Thyroid gland (tissue), 4 donors: ENCODE measurements around the gene EFCAB13. TPM values are rescaled to one million over a fixed set of nuclear protein-coding genes. Genes with fewer than 3 reads are reported as not detected.
A peak's percentile ranks its signal among the peaks of the same experiment; 100 is the strongest.

ENCODE experiments used
- DNase-seq, 2 donors: peaks; one replicate each; pipeline ENCODE4 v3.0.0-alpha.2; 2019
- H3K27ac ChIP-seq, 3 donors: fragments of 200-600 bp; sonication (generic); 1 replicate in 2 of 3; 2 replicates in 1 of 3; pipeline ENCODE4 v1.5.1; 2016 to 2019; ENCODE audit warnings: mild to moderate bottlenecking in 1 of 3, moderate library complexity in 1 of 3
- H3K27me3 ChIP-seq: fragments of 200-600 bp; sonication (generic); one replicate; pipeline ENCODE4 v1.5.1; 2019
- H3K36me3 ChIP-seq, 2 donors: fragments of 200-600 bp; sonication (generic); one replicate each; pipeline ENCODE4 v1.5.1; 2016 to 2019
- H3K4me1 ChIP-seq, 2 donors: fragments of 200-600 bp; sonication (generic); one replicate each; pipeline ENCODE4 v1.5.1; 2017 to 2019
- H3K4me3 ChIP-seq, 3 donors: fragments of 200-600 bp; sonication (generic); replicated peaks in 1 of 3; 1 replicate in 2 of 3; 2 replicates in 1 of 3; pipeline ENCODE4 v1.5.1; 2016; ENCODE audit warnings: mild to moderate bottlenecking in 1 of 3
- H3K9me3 ChIP-seq: fragments of 200-600 bp; sonication (generic); one replicate; pipeline ENCODE4 v1.5.1; 2017
- POLR2A ChIP-seq, 2 donors: fragments of 450-650 bp; IDR thresholded peaks; one replicate each; pipeline ENCODE4 v1.6.1; 2017; ENCODE audit warnings: antibody characterized with exemption in 2 of 2, mild to moderate bottlenecking in 2 of 2, moderate library complexity in 1 of 2
- WGBS, 2 donors: methylation state at CpG; one replicate each; pipeline ENCODE4 v1.1.5; 2017; 5-methylcytosine and 5-hydroxymethylcytosine counted together
- intact Hi-C: fragments of 100-400 bp; cut with DNase I; formaldehyde crosslinking; loops from one replicate; pipeline ENCODE4 v1.15.1; 2023
- total RNA-seq, 4 donors: library from RNA; depleted of rRNA; stranded (reverse); fragments of >200 nt; gene quantifications; one replicate each; pipeline ENCODE4 v1.2.3, GENCODE V29; 2016
- TF ChIP-seq, protein P1 (sequence below), 6 experiments: fragments of 200-600 bp in 3 of 6; fragments of 450-650 bp in 3 of 6; sonication (generic) in 3 of 6; IDR thresholded peaks; one replicate each; pipeline ENCODE4 v1.5.1; 2016 to 2019; ENCODE audit warnings: antibody characterized with exemption in 6 of 6, mild to moderate bottlenecking in 2 of 6, inconsistent platforms in 1 of 6, moderate library complexity in 1 of 6

Gene EFCAB13
- total RNA-seq, 4 donors from 2014 or later, result 26.5 to 94.1 (median 48.1) TPM

DNA sequence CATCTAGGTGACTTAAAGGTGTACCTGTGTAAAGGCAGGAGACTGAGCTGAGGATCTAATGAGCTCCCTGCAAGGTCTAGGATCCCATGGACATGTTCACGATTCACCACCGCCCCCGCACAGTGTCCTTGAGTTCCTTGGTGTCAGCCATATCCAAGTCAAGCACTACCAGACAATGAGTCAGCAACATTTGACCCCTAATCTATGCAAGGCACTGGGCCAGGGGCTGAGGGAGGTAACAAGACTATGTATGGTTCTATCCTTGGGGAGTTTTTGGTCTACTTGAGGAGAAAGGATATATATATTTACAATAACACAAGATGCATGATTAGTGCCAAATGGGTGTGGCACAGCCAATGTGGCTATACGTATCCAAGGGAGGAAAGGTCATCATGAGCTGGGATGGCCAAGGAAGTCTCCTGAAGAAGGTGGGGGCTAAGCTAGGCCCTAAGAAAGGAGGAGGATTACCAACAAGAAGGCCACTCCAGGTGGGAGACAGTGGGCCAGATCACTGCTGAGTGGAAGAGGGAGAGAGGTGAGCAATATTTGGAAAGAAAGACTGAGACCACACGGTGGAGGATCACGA, 35.1 kb upstream of the EFCAB13 start:
- intact Hi-C loops, result no loop called here
- TF ChIP-seq POLR2A (IDR thresholded peaks at IDR 0.05), result no peak
- TF ChIP-seq, protein P1, sequence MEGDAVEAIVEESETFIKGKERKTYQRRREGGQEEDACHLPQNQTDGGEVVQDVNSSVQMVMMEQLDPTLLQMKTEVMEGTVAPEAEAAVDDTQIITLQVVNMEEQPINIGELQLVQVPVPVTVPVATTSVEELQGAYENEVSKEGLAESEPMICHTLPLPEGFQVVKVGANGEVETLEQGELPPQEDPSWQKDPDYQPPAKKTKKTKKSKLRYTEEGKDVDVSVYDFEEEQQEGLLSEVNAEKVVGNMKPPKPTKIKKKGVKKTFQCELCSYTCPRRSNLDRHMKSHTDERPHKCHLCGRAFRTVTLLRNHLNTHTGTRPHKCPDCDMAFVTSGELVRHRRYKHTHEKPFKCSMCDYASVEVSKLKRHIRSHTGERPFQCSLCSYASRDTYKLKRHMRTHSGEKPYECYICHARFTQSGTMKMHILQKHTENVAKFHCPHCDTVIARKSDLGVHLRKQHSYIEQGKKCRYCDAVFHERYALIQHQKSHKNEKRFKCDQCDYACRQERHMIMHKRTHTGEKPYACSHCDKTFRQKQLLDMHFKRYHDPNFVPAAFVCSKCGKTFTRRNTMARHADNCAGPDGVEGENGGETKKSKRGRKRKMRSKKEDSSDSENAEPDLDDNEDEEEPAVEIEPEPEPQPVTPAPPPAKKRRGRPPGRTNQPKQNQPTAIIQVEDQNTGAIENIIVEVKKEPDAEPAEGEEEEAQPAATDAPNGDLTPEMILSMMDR (IDR thresholded peaks at IDR 0.05), result no peak
- no peaks in the 10 kb centered on the region for H3K27me3 ChIP-seq
- no peak for DNase-seq
- peaks cover 42 to 56% of the 10 kb centered on the region in 2 donors for H3K36me3 ChIP-seq
- no peaks in the 10 kb centered on the region for H3K9me3 ChIP-seq
- peaks cover 18 to 37% of the 10 kb centered on the region in 2 donors for H3K4me1 ChIP-seq
- WGBS, 2 donors, result 88 to 90% methylated on average over 6 of the region's 6 CpGs
- peak overlapping the region; percentile 89 to 99 (median 90) for H3K27ac ChIP-seq
- no peak overlapping the region for H3K4me3 ChIP-seq

DNA sequence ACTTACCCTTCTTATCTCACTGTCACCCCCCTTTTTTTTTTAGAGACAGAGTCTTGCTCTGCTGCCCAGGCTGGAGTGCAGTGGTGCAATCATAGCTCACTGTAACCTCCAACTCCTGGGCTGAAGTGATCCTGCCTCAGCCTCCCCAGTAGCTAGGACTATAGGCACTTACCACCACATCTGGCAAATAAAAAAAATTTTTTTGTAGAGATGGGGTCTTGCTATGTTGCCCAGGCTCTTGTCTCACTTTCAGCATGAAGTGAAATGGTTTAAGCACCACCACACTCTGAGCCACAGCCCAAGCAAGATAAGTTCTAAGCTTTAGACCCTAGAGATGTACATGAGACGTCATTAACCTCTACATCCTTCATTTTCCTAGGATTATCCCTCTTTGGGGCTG, 34.5 kb upstream of the EFCAB13 start:
- TF ChIP-seq, protein P1 (IDR thresholded peaks at IDR 0.05), result no peak
- TF ChIP-seq POLR2A (IDR thresholded peaks at IDR 0.05), result no peak
- Histone ChIP-seq H3K4me1 (peaks cover 23 to 44% of the 10 kb centered on the region in 2 donors), H3K27me3 (no peaks in the 10 kb centered on the region), H3K4me3 (no peak overlapping the region), H3K27ac (peak overlapping the region; percentile 34 to 99 (median 89)), H3K36me3 (peaks cover 42 to 56% of the 10 kb centered on the region in 2 donors), H3K9me3 (no peaks in the 10 kb centered on the region)
- whole genome bisulfite sequencing, 2 donors, result 94 to 100% methylated on average over 1 of the region's 1 CpG
- intact Hi-C loops, result no loop called here
- DNase-seq, result no peak

DNA sequence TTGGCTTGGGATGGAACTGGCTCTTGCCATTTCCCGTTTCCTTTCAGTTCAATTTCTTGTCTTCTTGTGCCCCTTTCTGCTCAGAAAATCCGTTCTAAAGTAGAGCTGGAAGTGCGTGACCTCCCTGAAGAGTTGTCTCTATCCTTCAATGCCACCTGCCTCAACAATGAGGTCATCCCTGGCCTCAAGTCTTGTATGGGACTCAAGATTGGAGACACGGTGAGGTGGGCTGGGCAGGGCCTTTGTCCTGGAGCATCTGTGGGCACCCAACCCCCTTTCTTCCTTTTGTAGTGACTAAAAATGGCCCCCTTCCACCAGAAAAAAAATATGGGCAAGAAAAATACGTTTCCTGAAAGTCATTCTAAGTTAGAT, 32.9 kb upstream of the EFCAB13 start:
- H3K27me3 ChIP-seq, result no peaks in the 10 kb centered on the region
- H3K9me3 ChIP-seq, result no peaks in the 10 kb centered on the region
- intact Hi-C loops, result no loop called here
- H3K27ac ChIP-seq, result peak overlapping the region in 2 of 3 donors; percentile 89 to 99
- peaks cover 29 to 52% of the 10 kb centered on the region in 2 donors for H3K4me1 ChIP-seq
- peaks cover 27 to 47% of the 10 kb centered on the region in 2 donors for H3K36me3 ChIP-seq
- no peak for TF ChIP-seq POLR2A (IDR thresholded peaks at IDR 0.05)
- TF ChIP-seq, protein P1 (IDR thresholded peaks at IDR 0.05), result no peak
- no peak overlapping the region for H3K4me3 ChIP-seq
- no peak for DNase-seq
- WGBS, 2 donors, result 85 to 86% methylated on average over 5 of the region's 5 CpGs

DNA sequence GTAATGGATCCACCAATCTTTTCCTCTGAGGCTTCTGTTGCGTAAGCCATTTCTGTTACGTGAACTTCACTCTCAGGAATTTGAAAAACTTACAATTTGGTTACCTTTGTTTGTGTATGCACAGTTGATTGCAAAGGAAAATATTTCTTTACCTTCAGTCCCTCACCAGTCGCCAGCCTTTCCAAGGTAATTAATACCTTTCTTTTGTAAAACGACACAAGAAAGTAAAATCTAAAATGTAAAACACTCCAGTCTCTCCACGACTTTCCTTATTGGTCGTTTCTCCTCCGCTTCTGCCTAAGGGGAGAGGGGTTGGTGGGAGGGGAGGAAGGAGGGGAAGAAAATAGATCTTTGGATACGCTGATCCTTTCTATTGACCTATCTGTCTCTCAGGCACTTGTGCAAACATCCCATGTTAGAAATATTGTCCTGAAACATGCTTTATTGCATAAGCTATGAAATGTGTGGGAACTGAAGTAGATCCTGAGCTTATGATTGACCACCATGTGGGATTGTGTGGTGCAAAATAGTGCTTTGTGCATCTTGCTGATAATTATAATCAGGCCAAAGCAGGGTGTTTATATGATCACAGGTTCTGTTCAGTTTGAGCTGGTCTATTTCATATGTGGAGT, 32.4 kb upstream of the EFCAB13 start:
- H3K4me1 ChIP-seq, result peaks cover 26 to 50% of the 10 kb centered on the region in 2 donors
- 83 to 88% methylated on average over 8 of the region's 8 CpGs for WGBS, 2 donors
- no peak for DNase-seq
- no peaks in the 10 kb centered on the region for H3K27me3 ChIP-seq
- no peaks in the 10 kb centered on the region for H3K9me3 ChIP-seq
- H3K27ac ChIP-seq, result peak overlapping the region in 2 of 3 donors; percentile 89 to 99
- intact Hi-C loops, result no loop called here
- TF ChIP-seq, protein P1 (IDR thresholded peaks at IDR 0.05), result no peak
- TF ChIP-seq POLR2A (IDR thresholded peaks at IDR 0.05), result no peak
- peaks cover 27 to 47% of the 10 kb centered on the region in 2 donors for H3K36me3 ChIP-seq
- H3K4me3 ChIP-seq, result no peak overlapping the region

DNA sequence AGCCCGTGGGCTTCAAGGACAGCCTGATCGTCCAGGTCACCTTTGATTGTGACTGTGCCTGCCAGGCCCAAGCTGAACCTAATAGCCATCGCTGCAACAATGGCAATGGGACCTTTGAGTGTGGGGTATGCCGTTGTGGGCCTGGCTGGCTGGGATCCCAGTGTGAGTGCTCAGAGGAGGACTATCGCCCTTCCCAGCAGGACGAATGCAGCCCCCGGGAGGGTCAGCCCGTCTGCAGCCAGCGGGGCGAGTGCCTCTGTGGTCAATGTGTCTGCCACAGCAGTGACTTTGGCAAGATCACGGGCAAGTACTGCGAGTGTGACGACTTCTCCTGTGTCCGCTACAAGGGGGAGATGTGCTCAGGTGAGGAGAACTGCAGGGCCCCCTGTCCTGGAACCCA, 31.5 kb upstream of the EFCAB13 start:
- Histone ChIP-seq H3K9me3 (no peaks in the 10 kb centered on the region), H3K4me3 (no peak overlapping the region), H3K36me3 (peaks cover 27 to 47% of the 10 kb centered on the region in 2 donors), H3K4me1 (peaks cover 18 to 46% of the 10 kb centered on the region in 2 donors), H3K27me3 (no peaks in the 10 kb centered on the region), H3K27ac (no peak overlapping the region)
- 97% methylated on average over 6 to 8 of the region's 14 CpGs for WGBS, 2 donors
- no peak for TF ChIP-seq POLR2A (IDR thresholded peaks at IDR 0.05)
- TF ChIP-seq, protein P1 (IDR thresholded peaks at IDR 0.05), result no peak
- DNase-seq, result no peak
- intact Hi-C loops, result no loop called here
